GM12878 (cell line): ENCODE data around the gene FRK.

Experiments
- BHLHE40 ChIP-seq, 2 experiments: fragments of 450-650 bp in 1 of 2; IDR thresholded peaks; 2 replicates each; pipeline ENCODE4 v1.6.1; 2011 to 2017; ENCODE audit warnings: low read depth in 2 of 2, borderline replicate concordance in 1 of 2, improper control_type of control experiment in 1 of 2, low read length in 1 of 2, mild to moderate bottlenecking in 1 of 2
- CBX3 ChIP-seq: fragments of 200-600 bp; sonication (generic); IDR thresholded peaks from 2 replicates; pipeline ENCODE4 v1.6.1; 2016; ENCODE audit warnings: low read depth, borderline replicate concordance
- CREM ChIP-seq: IDR thresholded peaks from 2 replicates; pipeline ENCODE4 v1.6.1; 2014; ENCODE audit warnings: antibody characterized with exemption, low read depth
- DPF2 ChIP-seq: fragments of 450-650 bp; IDR thresholded peaks from 2 replicates; pipeline ENCODE4 v1.6.1; 2017; ENCODE audit warnings: mild to moderate bottlenecking
- EP300 ChIP-seq, 2 experiments: fragments of 150-350 bp in 1 of 2; IDR thresholded peaks; 2 replicates each; pipeline ENCODE4 v1.6.1; 2011 to 2012; ENCODE audit warnings: low read depth in 2 of 2, low read length in 2 of 2, borderline replicate concordance in 1 of 2, improper control_type of control experiment in 1 of 2, inconsistent platforms in 1 of 2; ENCODE audit not compliant: control insufficient read depth in 1 of 2
- EZH2 ChIP-seq: IDR thresholded peaks from 2 replicates; pipeline ENCODE4 v1.6.1; 2012; ENCODE audit warnings: low read depth, mild to moderate bottlenecking, control low read depth, inconsistent platforms, low read length, borderline replicate concordance; ENCODE audit not compliant: control insufficient read depth
- HDGF ChIP-seq: fragments of 450-650 bp; IDR thresholded peaks from 2 replicates; pipeline ENCODE4 v1.6.1; 2016; ENCODE audit warnings: antibody characterized with exemption
- RAD21 ChIP-seq: IDR thresholded peaks from 2 replicates; pipeline ENCODE4 v1.6.1; 2011; ENCODE audit warnings: mild to moderate bottlenecking, low read depth, low read length, moderate library complexity; ENCODE audit not compliant: insufficient read depth
- TF ChIP-seq, protein P1 (sequence below), 3 experiments: IDR thresholded peaks in 2 of 3; conservative IDR thresholded peaks in 1 of 3; 2 replicates each; pipeline ENCODE4 v1.5.1; 2011; ENCODE audit warnings: low read depth in 3 of 3, low read length in 3 of 3, mild to moderate bottlenecking in 3 of 3, control low read depth in 2 of 3, moderate library complexity in 2 of 3, inconsistent platforms in 1 of 3, mixed read lengths in 1 of 3; ENCODE audit not compliant: control insufficient read depth in 2 of 3, insufficient read depth in 1 of 3; ENCODE audit errors: extremely low read depth in 1 of 3
- TF ChIP-seq, protein P2 (sequence below): IDR thresholded peaks from 2 replicates; pipeline ENCODE4 v1.6.1; 2012; ENCODE audit warnings: mild to moderate bottlenecking, low read depth, low read length
- TF ChIP-seq, protein P3 (sequence below): fragments of 450-650 bp; conservative IDR thresholded peaks from 2 replicates; pipeline ENCODE4 v1.6.1; 2017; ENCODE audit warnings: mild to moderate bottlenecking, moderate library complexity

DNA sequence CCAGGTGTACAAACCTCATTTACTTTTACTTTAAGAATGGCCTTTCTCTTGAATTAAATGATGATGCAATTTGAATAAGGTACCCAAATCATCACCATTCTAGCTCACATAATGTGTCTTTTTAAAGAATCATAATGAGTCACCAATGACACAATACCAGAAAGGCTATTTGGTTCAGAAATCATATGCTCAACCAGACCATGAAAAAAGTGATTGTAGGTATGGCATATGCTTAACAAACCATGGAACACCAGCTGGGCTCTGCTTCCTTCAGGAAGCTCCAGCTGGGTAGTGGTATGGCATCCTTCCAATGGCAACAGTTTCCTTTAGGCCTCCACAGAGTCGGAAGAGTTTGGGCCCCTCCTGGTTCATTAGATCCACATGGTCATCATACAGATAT lies 128.2 kb downstream of the FRK start:
- no peak for TF ChIP-seq CBX3
- TF ChIP-seq DPF2 = no peak
- TF ChIP-seq, protein P1, sequence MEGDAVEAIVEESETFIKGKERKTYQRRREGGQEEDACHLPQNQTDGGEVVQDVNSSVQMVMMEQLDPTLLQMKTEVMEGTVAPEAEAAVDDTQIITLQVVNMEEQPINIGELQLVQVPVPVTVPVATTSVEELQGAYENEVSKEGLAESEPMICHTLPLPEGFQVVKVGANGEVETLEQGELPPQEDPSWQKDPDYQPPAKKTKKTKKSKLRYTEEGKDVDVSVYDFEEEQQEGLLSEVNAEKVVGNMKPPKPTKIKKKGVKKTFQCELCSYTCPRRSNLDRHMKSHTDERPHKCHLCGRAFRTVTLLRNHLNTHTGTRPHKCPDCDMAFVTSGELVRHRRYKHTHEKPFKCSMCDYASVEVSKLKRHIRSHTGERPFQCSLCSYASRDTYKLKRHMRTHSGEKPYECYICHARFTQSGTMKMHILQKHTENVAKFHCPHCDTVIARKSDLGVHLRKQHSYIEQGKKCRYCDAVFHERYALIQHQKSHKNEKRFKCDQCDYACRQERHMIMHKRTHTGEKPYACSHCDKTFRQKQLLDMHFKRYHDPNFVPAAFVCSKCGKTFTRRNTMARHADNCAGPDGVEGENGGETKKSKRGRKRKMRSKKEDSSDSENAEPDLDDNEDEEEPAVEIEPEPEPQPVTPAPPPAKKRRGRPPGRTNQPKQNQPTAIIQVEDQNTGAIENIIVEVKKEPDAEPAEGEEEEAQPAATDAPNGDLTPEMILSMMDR (IDR thresholded peaks at IDR 0.05 in 2 of 3, conservative IDR thresholded peaks at IDR 0.05 in 1 of 3; ENCODE audit: control insufficient read depth in 2 of 3, extremely low read depth in 1 of 3, insufficient read depth in 1 of 3, low read depth in 3 of 3, low read length in 3 of 3) = no peak
- TF ChIP-seq BHLHE40 (IDR thresholded peaks at IDR 0.05; ENCODE audit: borderline replicate concordance in 1 of 2, low read depth in 2 of 2, low read length in 1 of 2) = no peak
- no peak for TF ChIP-seq EZH2
- TF ChIP-seq RAD21 = no peak
- no peak for TF ChIP-seq HDGF
- TF ChIP-seq CREM = no peak
- TF ChIP-seq EP300 (IDR thresholded peaks at IDR 0.05; ENCODE audit: borderline replicate concordance in 1 of 2, control insufficient read depth in 1 of 2, low read depth in 2 of 2, low read length in 2 of 2) = no peak
- TF ChIP-seq, protein P2, sequence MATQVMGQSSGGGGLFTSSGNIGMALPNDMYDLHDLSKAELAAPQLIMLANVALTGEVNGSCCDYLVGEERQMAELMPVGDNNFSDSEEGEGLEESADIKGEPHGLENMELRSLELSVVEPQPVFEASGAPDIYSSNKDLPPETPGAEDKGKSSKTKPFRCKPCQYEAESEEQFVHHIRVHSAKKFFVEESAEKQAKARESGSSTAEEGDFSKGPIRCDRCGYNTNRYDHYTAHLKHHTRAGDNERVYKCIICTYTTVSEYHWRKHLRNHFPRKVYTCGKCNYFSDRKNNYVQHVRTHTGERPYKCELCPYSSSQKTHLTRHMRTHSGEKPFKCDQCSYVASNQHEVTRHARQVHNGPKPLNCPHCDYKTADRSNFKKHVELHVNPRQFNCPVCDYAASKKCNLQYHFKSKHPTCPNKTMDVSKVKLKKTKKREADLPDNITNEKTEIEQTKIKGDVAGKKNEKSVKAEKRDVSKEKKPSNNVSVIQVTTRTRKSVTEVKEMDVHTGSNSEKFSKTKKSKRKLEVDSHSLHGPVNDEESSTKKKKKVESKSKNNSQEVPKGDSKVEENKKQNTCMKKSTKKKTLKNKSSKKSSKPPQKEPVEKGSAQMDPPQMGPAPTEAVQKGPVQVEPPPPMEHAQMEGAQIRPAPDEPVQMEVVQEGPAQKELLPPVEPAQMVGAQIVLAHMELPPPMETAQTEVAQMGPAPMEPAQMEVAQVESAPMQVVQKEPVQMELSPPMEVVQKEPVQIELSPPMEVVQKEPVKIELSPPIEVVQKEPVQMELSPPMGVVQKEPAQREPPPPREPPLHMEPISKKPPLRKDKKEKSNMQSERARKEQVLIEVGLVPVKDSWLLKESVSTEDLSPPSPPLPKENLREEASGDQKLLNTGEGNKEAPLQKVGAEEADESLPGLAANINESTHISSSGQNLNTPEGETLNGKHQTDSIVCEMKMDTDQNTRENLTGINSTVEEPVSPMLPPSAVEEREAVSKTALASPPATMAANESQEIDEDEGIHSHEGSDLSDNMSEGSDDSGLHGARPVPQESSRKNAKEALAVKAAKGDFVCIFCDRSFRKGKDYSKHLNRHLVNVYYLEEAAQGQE = no peak
- TF ChIP-seq, protein P3, sequence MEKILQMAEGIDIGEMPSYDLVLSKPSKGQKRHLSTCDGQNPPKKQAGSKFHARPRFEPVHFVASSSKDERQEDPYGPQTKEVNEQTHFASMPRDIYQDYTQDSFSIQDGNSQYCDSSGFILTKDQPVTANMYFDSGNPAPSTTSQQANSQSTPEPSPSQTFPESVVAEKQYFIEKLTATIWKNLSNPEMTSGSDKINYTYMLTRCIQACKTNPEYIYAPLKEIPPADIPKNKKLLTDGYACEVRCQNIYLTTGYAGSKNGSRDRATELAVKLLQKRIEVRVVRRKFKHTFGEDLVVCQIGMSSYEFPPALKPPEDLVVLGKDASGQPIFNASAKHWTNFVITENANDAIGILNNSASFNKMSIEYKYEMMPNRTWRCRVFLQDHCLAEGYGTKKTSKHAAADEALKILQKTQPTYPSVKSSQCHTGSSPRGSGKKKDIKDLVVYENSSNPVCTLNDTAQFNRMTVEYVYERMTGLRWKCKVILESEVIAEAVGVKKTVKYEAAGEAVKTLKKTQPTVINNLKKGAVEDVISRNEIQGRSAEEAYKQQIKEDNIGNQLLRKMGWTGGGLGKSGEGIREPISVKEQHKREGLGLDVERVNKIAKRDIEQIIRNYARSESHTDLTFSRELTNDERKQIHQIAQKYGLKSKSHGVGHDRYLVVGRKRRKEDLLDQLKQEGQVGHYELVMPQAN = no peak
